Omental fat pad (tissue), 4 donors: ENCODE results near the gene FRAS1. TPM values are rescaled to one million over a fixed set of nuclear protein-coding genes. Genes with fewer than 3 reads are reported as not detected.
"Not testable (repeated sequence)": the region's sequence is repeated elsewhere in the genome, so short reads cannot be mapped to it uniquely, and the experiment has no call there.

Experiments
- ATAC-seq: fragments of 150-250 bp; one replicate; pipeline ENCODE4 v1.9.1; 2016; ENCODE audit warnings: mild to moderate bottlenecking, moderate library complexity; ENCODE audit not compliant: low FRiP score
- DNase-seq: peaks from one replicate; pipeline ENCODE4 v3.0.0-alpha.2; 2019; ENCODE audit warnings: low spot score
- total RNA-seq, 4 donors: library from RNA; depleted of rRNA; stranded (reverse); fragments of >200 nt; gene quantifications; one replicate each; pipeline ENCODE4 v1.1.0, GENCODE V29; 2016
- TF ChIP-seq, protein P1 (sequence below), 3 donors: fragments of 450-650 bp; IDR thresholded peaks; one replicate each; pipeline ENCODE4 v1.5.1; 2016 to 2017; ENCODE audit warnings: antibody characterized with exemption in 3 of 3, mild to moderate bottlenecking in 3 of 3, moderate library complexity in 2 of 3

Gene FRAS1
- total RNA-seq, 4 donors from 2014 or later = 0.47 to 40.5 (median 7.7) TPM

DNA sequence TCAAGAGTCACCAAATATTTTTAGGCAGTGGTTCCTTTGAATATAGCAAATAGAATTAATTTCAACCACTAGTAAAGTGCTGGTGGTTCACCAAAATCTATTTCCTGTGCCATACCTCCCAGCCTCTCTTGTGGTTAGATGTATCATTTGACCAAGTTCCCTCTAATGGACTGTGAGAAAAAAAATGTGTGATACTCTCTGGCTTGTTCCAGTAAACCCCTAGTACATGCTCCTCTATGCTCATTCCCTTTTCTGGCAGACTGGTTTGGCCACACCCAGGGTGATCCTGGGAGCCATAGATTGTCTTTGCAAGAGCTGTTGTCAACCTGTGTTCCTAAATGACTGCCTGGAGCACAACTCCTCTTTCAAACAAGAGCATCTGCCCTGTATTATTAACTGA, 109.5 kb downstream of the FRAS1 start:
- DNase-seq = no peak
- TF ChIP-seq, protein P1, sequence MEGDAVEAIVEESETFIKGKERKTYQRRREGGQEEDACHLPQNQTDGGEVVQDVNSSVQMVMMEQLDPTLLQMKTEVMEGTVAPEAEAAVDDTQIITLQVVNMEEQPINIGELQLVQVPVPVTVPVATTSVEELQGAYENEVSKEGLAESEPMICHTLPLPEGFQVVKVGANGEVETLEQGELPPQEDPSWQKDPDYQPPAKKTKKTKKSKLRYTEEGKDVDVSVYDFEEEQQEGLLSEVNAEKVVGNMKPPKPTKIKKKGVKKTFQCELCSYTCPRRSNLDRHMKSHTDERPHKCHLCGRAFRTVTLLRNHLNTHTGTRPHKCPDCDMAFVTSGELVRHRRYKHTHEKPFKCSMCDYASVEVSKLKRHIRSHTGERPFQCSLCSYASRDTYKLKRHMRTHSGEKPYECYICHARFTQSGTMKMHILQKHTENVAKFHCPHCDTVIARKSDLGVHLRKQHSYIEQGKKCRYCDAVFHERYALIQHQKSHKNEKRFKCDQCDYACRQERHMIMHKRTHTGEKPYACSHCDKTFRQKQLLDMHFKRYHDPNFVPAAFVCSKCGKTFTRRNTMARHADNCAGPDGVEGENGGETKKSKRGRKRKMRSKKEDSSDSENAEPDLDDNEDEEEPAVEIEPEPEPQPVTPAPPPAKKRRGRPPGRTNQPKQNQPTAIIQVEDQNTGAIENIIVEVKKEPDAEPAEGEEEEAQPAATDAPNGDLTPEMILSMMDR (IDR thresholded peaks at IDR 0.05) = no peak
- ATAC-seq = no peak

DNA sequence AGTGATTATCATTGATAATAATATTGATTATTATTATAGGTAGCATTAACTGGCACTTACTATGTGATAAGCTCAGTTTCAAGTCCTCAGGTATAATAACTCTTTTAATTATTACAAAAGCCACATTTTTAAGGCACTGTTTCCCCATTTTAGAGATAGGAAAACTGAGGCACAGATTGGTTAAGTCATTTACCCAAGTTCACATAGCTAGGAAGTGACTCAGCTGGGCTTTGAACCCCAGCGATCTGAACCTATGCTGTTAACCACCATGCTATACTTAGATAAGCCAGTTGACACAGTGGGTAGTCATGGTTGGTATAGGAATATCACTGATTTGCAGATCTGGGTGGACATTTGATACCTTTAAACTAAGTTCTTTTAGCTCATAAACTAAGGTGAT, 110.4 kb downstream of the FRAS1 start:
- ATAC-seq = no peak
- TF ChIP-seq, protein P1 (IDR thresholded peaks at IDR 0.05) = no peak
- DNase-seq = no peak

DNA sequence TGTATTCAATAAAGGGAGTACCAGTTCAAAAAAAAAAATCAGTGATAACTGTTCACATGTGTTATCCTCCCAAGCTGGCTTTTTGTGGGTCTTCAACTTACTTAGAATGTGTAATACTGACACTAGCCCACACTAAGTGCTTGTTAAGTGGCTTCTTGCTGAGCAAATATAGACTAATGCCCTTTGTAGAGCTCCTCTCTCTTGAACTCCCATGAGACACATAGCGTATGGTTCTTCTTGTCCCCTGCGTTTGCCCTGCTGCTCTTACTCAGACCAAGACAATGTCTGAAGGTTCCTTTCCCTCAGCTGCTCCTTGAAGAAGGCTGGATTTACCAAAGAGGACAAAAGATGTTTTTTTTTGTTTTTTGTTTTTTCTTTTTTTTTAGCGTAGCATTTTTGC, 110.9 kb downstream of the FRAS1 start:
- TF ChIP-seq, protein P1 (IDR thresholded peaks at IDR 0.05) = no peak
- no peak for DNase-seq
- ATAC-seq = no peak

DNA sequence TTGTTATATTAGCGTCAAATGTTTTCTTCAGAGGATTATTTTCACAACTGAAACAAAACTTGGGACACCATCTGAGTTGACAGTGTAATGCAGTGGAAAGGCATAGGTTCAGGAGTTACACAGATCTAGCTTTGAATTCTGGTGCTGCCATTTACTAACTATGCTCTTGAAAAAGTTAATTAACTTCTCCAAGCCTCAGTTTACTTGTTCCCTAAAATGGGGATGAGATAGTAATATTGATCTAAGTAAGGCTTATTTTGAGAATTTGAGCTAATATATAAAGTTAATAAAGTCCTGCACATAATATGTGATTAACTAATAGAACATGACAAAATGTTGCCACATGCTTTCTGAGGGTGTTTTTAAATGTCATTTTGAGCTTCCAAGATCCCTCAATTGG, 112.6 kb downstream of the FRAS1 start:
- DNase-seq (no peak), ATAC-seq (no peak)
- TF ChIP-seq, protein P1 (IDR thresholded peaks at IDR 0.05) = no peak

DNA sequence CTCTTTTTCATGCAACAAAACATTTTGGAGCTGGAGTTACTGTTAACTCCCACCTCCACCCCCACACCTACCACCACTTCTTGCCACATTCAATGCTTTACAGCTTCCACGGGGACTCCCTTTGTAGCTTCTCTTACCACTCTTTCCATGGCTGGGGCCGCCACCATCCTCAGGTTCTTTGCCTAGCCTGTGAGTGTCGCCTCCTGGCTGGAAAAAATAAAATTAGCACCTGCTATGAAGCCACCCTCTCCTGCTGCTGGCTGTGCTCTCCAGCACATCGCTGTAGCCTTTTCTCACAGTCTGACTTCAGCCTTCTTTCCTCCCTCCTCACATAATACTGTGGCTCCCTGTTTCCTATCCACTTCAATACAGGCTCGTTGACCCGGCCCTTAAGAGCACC, 114.4 kb downstream of the FRAS1 start:
- TF ChIP-seq, protein P1 (IDR thresholded peaks at IDR 0.05) = no peak
- DNase-seq = no peak
- ATAC-seq = no peak

DNA sequence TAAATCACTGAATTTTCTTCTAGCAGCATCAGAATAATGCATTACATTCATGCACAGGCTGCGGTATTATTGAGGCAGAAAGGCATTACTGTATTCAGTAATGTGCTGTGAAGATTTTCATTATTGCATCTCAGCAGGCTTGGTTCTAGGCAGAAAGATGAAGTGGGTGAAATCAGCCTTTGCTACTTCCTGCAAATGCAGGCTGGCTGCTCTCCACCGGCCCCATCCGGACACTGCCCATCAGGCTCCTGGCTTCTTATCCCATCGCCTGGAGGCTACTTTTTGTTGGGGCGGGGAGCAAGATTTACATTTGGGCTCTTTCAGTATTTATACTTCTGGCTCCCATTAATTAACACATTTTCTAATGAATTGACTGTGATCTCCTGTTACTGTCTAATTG, 117.8 kb downstream of the FRAS1 start:
- no peak for DNase-seq
- TF ChIP-seq, protein P1 (IDR thresholded peaks at IDR 0.05) = no peak
- no peak for ATAC-seq

DNA sequence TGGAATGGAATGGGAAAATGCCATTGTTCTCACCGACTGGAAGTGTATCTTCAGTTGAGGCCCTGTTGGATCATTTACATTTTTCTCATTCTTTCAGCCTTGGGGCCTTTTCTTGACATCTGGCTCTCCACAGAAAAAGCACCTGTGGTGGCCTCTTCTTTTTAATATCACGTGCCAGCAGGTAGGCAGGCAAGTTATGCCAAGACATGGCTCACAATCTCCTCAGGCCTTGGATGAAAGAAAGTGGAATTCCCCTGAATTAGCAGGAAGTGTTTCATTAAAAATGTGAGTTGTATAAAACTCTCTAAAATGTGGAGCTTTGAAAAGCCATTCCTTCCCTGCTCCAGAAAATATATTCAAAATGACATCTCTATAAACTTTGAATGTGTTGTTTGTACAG, 122.1 kb downstream of the FRAS1 start:
- DNase-seq (no peak), ATAC-seq (no peak)
- TF ChIP-seq, protein P1 (IDR thresholded peaks at IDR 0.05) = no peak

DNA sequence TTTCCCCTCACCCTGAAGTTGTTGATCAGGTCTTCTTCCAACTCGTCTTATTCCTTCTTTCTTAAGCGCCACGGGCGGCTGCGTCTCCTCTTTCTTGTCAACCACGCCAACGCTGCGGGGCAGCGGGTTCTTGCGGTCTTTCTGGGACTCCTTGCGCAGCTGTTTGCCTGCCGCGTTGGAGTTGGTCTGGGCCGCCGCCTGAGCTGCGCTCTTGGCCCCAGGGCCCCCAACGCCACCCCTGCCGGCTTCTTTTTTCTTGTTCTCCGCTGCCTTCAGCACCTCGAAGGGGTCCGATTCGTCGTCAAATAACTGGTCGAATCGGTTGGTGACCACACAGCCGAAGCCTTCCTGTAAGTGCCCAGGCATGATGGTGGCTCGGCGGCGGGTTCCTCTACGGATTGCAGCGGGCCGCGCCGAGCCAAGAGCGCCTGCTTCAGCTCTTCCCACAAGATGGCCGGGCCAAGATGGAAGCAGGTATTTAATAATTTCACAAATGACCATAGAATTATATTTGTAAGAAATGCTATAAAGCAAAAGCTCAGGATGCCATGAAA, 124.6 kb downstream of the FRAS1 start:
- not testable (repeated sequence) for DNase-seq, ATAC-seq
